CD4-positive, alpha-beta T cell (primary cell): Measurements from ENCODE around the gene KLHL18. TPM values are rescaled to one million over a fixed set of nuclear protein-coding genes. Genes with fewer than 3 reads are reported as not detected.
A peak's percentile ranks its signal among the peaks of the same experiment; 100 is the strongest.

Experiments used
- ATAC-seq: fragments of 200-7000 bp; cut with Tn5 transposase; one replicate; pipeline ENCODE4 v1.10.0; 2022; ENCODE audit warnings: mild to moderate bottlenecking; ENCODE audit not compliant: poor library complexity
- CTCF ChIA-PET: fragments of 350-600 bp; sonication (Branson Sonifier 250); formaldehyde crosslinking; loops from one replicate; lab custom pipeline; 2021; ENCODE audit warnings: antibody characterized with exemption, inconsistent platforms; lab: Charles Lee
- POLR2A ChIA-PET: fragments of 350-600 bp; sonication (Branson Sonifier 250); formaldehyde crosslinking; loops from one replicate; lab custom pipeline; 2021; ENCODE audit warnings: antibody characterized with exemption, inconsistent platforms; lab: Charles Lee
- DNase-seq, 14 experiments: peaks; one replicate each; pipeline ENCODE4 v3.0.0-alpha.2; 2013 to 2020; ENCODE audit warnings: mixed read lengths in 2 of 14
- H3K27ac ChIP-seq, 2 donors: one replicate each; pipeline versions ENCODE4 v1.5.1 to v1.7.0; 2013; ENCODE audit warnings: low read length in 2 of 2, low read depth in 1 of 2, mild to moderate bottlenecking in 1 of 2
- H3K27me3 ChIP-seq, 2 experiments: 1 replicate in 1 of 2; 2 replicates in 1 of 2; pipeline versions ENCODE4 v1.6.1 to v1.7.0; 2013; ENCODE audit warnings: low read length in 2 of 2, control low read depth in 1 of 2, mild to moderate bottlenecking in 1 of 2, moderate library complexity in 1 of 2; ENCODE audit not compliant: insufficient read depth in 2 of 2, control insufficient read depth in 1 of 2
- H3K36me3 ChIP-seq: one replicate; pipeline ENCODE4 v1.6.1; 2013; ENCODE audit warnings: low read length, control low read depth; ENCODE audit not compliant: insufficient read depth
- H3K4me1 ChIP-seq: one replicate; pipeline ENCODE4 v1.6.1; 2013; ENCODE audit warnings: low read length, control low read depth; ENCODE audit not compliant: insufficient read depth
- H3K4me3 ChIP-seq: one replicate; pipeline ENCODE4 v1.5.1; 2013; ENCODE audit warnings: mild to moderate bottlenecking, low read length, moderate library complexity
- H3K9me3 ChIP-seq, 2 experiments: 1 replicate in 1 of 2; 2 replicates in 1 of 2; pipeline versions ENCODE4 v1.6.1 to v1.7.0; 2013; ENCODE audit warnings: low read length in 2 of 2, mild to moderate bottlenecking in 2 of 2, control low read depth in 1 of 2, moderate library complexity in 1 of 2; ENCODE audit not compliant: control insufficient read depth in 1 of 2, insufficient read depth in 1 of 2
- H3K27ac Mint-ChIP-seq: one replicate; pipeline ENCODE4 v1.8.0; 2020; ENCODE audit warnings: mixed read lengths
- H3K27me3 Mint-ChIP-seq: one replicate; pipeline ENCODE4 v1.8.0; 2021; ENCODE audit warnings: mixed read lengths
- H3K36me3 Mint-ChIP-seq: one replicate; pipeline ENCODE4 v1.8.0; 2021; ENCODE audit warnings: low read depth, mixed read lengths
- H3K4me1 Mint-ChIP-seq: one replicate; pipeline ENCODE4 v1.8.0; 2021; ENCODE audit warnings: low read depth, mixed read lengths
- H3K4me3 Mint-ChIP-seq: one replicate; pipeline ENCODE4 v1.8.0; 2020; ENCODE audit warnings: mild to moderate bottlenecking, mixed read lengths
- H3K9me3 Mint-ChIP-seq: one replicate; pipeline ENCODE4 v1.8.0; 2020; ENCODE audit warnings: mixed read lengths
- CTCF ChIP-seq: fragments of 200-600 bp; IDR thresholded peaks from one replicate; pipeline ENCODE4 v1.8.0; 2022; ENCODE audit warnings: antibody characterized with exemption, mild to moderate bottlenecking
- intact Hi-C, 2 experiments: fragments of 100-400 bp; cut with DNase I in 1 of 2; cut with micrococcal nuclease in 1 of 2; formaldehyde crosslinking; loops; one replicate each; pipeline versions ENCODE4 v1.15.1 to v1.9.0; 2023 to 2025; cut with DNase I, micrococcal nuclease
- total RNA-seq, 174 experiments: library from RNA in 2 of 174; stranded (reverse) in 2 of 174; gene quantifications; one replicate each; pipeline ENCODE4 v1.2.3 and lab custom pipeline; 2021 to 2026

The KLHL18 gene
- total RNA-seq, 2 experiments from 2014 or later: 43.3 to 43.7 TPM

GRCh38 chr3:47381317-47382157 lies 98.8 kb downstream of the KLHL18 start:
- Mint-ChIP-seq H3K27me3 (no peaks in the 10 kb centered on the region), H3K9me3 (no peaks in the 10 kb centered on the region), H3K4me3 (peak overlapping the region; percentile 95), H3K36me3 (peaks cover 26% of the 10 kb centered on the region), H3K27ac (peak overlapping the region; percentile 91), H3K4me1 (peaks cover 46% of the 10 kb centered on the region)
- no peaks in the 10 kb centered on the region for H3K9me3 ChIP-seq
- TF ChIP-seq CTCF: no peak
- H3K4me1 ChIP-seq: peaks cover 31% of the 10 kb centered on the region
- CTCF ChIA-PET: interaction anchor here (1.2 to 2.9 kb wide), 2 partner anchors 40 to 94 kb away, joined by 4 to 20 read pairs; partner anchors contain the start of gene SCAP
- H3K36me3 ChIP-seq: peaks cover 5% of the 10 kb centered on the region
- ATAC-seq: peak; percentile 22
- peak overlapping the region; percentile 97 for H3K4me3 ChIP-seq
- intact Hi-C loops: loop anchor here (2.0 to 10.0 kb wide), 6 partner anchors 95 to 423 kb away; partner anchors contain the start of genes KIF9 (in 2 of the 2), KLHL18 (in 2 of the 2), DHX30 (in 1 of the 2) and ELP6 (in 1 of the 2)
- peak overlapping the region; percentile 85 to 97 for H3K27ac ChIP-seq
- H3K27me3 ChIP-seq: no peaks in the 10 kb centered on the region
- DNase-seq: peak; percentile 19 to 83 (median 53)
- POLR2A ChIA-PET: interaction anchor here (1.0 to 1.6 kb wide), 11 partner anchors 9 to 443 kb away, joined by 3 to 22 read pairs (median 4); partner anchors contain the start of genes ELP6, SCAP and SETD2

GRCh38 chr3:47384425-47384824 lies 101.7 kb downstream of the KLHL18 start:
- peaks cover 51% of the 10 kb centered on the region for H3K4me1 Mint-ChIP-seq
- Histone ChIP-seq H3K27ac (no peak overlapping the region), H3K4me1 (peaks cover 27% of the 10 kb centered on the region), H3K36me3 (peaks cover 10% of the 10 kb centered on the region), H3K27me3 (no peaks in the 10 kb centered on the region), H3K4me3 (no peak overlapping the region), H3K9me3 (no peaks in the 10 kb centered on the region)
- no peaks in the 10 kb centered on the region for H3K9me3 Mint-ChIP-seq
- no peak for TF ChIP-seq CTCF
- no peak for ATAC-seq
- no peak overlapping the region for H3K27ac Mint-ChIP-seq
- ChIA-PET POLR2A (no interaction called here), CTCF (no interaction called here)
- H3K4me3 Mint-ChIP-seq: no peak overlapping the region
- H3K27me3 Mint-ChIP-seq: no peaks in the 10 kb centered on the region
- H3K36me3 Mint-ChIP-seq: peaks cover 32% of the 10 kb centered on the region
- DNase-seq: no peak
- intact Hi-C loops: loop anchor here in 1 of 2 experiments (5.0 to 10.0 kb wide), 2 partner anchors 397 to 420 kb away; partner anchors contain the start of gene DHX30

GRCh38 chr3:47385007-47385406 lies 102.3 kb downstream of the KLHL18 start:
- POLR2A ChIA-PET: no interaction called here
- Mint-ChIP-seq H3K27me3 (no peaks in the 10 kb centered on the region), H3K9me3 (no peaks in the 10 kb centered on the region), H3K4me3 (no peak overlapping the region), H3K36me3 (peaks cover 32% of the 10 kb centered on the region), H3K27ac (no peak overlapping the region), H3K4me1 (peaks cover 45% of the 10 kb centered on the region)
- ATAC-seq: no peak
- Histone ChIP-seq H3K9me3 (no peaks in the 10 kb centered on the region), H3K4me1 (peaks cover 21% of the 10 kb centered on the region), H3K27me3 (no peaks in the 10 kb centered on the region), H3K36me3 (peaks cover 10% of the 10 kb centered on the region), H3K4me3 (no peak overlapping the region), H3K27ac (no peak overlapping the region)
- DNase-seq: no peak
- CTCF ChIA-PET: no interaction called here
- TF ChIP-seq CTCF: no peak
- intact Hi-C loops: loop anchor here in 1 of 2 experiments (10.0 kb wide), 1 partner anchor 420 kb away; the partner anchor contains the start of gene DHX30
